NCI-H226 (cell line): ENCODE data around the gene NDUFS6.
"Not testable (repeated sequence)": the region's sequence is repeated elsewhere in the genome, so short reads cannot be mapped to it uniquely, and the experiment has no call there.

ENCODE experiments used
- DNase-seq: peaks from one replicate; pipeline ENCODE4 v3.0.0-alpha.2; 2015

NDUFS6 gene

DNA sequence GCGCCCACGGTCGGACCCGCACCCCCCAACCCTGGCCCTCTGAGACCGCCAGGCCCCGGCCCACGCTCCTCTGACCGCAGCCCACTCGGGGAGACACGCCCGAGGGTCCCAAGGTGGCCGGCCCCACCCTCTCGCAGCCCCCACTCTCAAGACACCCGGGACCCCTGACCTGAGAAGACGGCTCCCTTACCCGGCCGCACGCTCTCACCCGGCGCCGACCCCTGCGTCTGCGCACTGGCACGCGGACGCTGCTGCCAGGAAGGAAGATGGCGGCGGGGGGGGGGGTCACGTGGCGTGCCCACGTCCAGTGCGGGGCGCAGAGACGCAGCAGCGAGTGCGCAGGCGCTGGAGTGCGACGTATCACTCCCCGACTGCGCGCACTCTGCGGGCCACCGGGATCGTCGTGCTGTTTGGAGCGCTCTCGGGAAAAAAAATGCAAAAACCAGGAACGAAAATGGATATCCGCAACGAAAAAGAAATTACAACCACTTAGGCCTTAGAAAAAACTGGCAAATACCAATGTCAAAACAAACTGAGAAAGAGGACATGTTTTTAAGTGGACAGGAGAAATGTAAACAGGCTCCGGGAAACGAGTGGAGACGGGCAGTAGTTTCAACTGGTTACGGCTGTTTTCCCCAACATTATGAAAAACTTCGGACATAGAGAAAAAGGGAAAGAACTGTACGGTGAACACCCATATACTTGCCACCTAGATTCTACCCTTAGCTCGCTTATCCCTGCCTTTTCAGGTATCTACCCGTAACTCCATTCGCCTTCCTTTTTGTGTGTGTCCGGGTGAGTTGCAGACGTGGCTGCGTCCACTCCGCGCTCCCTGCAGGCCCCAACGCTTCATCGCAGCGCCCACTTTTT is 1.4 kb upstream of the NDUFS6 start, which contains the start of gene MRPL36:
Gene MRPL36, minus strand, starts transcription at position 236 of the 870 bp plus-strand sequence. CDS start 902 bp downstream, outside the sequence.
- peak; percentile 88 for DNase-seq

- peak; percentile 51 for DNase-seq
These were observed 560 bp upstream of the NDUFS6 start for GRCh38 chr5:1800472-1801221.

GRCh38 chr5:1801967-1802295 is 724 bp downstream of the NDUFS6 start:
- no peak for DNase-seq

- DNase-seq = no peak
These were observed 2.0 kb downstream of the NDUFS6 start for GRCh38 chr5:1803192-1803591.

DNA sequence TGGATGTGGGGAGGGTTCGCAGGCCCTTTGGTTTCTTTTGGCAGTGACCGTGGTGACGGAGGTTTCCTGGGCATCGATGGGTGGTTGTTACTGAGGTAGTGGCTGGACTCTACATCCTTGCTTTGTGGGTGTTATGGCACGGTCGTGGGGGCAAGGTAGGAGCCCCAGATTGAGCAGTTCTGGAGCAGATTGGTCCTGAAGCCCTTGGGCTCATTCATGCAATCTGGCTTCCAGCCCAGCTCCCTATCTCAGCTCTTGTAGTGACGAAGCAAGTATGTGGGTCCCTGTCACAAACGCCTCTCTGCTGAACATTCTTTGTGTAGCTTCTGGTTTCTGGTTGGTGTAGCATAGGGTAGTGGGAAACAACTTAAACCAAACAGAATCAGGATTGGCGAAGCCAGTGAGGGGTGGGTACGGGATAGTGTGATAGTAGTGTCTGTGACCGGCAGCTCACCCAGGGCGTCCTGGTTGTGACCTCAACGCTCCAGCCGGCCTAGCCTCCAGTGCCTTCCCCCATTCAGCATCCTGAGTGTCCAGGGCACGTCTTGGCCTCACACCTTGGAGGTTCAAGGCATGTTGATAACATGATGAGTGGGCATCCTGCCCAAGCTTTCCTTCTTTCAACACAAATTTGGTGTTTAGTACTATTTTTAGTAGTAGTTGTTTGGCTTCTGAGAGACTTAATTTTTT is 2.9 kb downstream of the NDUFS6 start:
- no peak for DNase-seq

DNA sequence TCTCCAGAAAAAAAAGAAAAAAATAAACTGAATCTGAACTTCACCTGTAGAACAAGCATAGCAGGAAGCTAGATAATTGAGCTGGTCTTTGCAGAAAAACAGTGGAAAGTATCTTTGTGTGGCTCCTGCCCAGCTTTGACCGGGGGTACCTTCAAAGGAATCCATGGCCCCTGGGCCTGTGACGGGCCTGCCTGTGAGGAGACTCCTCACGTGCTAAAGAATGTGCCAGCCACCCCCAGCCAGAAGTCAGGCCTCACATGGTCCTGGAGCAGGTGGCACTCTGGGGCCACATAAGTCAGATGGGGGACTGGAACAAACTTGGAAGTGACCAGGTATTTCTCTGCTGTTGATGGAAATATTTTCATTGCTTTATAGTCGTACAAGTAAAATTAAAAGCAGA is 4.1 kb downstream of the NDUFS6 start:
- DNase-seq = no peak

DNA sequence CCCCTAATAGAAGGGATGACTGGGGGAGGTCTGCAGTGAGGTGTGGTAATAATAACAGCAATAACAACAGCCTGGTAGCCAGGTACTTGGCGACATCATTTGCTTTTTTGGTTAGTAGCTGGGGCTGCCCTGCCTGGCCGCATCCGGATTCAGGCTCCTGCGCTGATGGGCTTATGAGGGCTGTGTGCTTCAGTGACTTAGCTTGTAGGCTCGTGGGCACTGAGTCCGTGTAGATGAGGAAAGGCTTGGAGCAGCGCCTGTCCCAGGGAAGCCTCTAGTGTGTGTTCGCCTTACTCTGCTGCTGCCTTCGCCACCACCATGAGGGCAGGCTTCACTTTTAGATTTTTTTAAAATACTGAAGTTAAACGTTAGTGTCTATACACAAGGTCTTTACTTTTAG is 4.5 kb downstream of the NDUFS6 start:
- DNase-seq = no peak

GRCh38 chr5:1806199-1806598 is 5.0 kb downstream of the NDUFS6 start:
- no peak for DNase-seq

- no peak for DNase-seq
These were observed 5.8 kb downstream of the NDUFS6 start for GRCh38 chr5:1806974-1807373.

DNA sequence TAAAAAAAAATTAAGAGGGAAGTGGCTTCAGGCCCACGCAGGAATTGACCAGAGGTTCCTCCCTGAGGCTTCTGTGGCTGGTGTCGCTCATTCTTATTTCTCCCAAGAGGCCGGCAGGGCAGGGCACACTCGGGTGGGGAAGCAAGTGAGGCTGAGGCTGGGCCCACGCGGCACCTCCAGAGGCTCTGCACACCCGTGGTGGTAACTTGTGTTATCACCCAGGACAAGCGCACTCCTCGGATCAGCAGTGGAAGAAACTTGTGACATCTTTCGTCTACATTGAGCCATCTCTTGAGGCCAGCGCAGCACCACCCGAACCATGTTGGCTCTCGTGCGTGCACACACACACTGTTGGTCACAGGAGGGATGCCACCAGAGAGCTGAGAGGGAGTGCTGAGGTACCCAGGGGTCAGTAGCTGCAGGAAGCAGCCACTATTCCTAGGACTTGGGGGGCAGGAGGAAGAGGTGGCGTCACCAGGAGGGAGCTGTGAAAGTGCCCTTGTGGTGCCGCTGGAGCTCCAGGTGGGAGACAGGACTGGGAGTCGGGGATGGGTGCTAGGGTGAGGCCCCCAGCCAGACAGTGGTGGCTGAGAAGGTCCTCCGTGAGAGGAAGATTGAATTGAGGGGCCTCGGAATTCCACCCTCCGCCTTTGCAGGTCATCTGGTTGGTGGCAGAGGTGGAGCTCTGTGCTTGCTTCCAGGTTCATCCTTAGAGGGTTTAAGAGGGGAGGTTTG is 6.4 kb downstream of the NDUFS6 start:
- no peak for DNase-seq

DNA sequence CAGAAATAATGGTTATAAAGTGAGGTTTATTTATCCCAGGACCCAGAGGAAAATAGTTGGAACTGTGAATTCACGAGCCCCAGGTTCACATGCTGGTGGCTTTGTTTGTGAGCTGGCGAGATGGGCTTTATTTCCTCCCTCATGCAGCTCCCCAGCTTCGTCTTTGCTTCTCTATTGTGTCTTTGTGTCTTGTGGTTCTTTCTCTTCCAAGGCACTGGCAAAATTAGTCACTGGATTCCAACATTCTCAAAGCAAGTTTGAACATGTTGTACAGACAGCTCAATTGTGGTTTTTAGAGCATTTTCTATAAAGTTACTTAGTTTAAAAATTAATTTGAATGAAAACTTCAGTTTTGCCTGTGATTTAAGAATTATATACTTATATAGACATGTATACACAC is 7.2 kb downstream of the NDUFS6 start:
- DNase-seq = no peak

DNA sequence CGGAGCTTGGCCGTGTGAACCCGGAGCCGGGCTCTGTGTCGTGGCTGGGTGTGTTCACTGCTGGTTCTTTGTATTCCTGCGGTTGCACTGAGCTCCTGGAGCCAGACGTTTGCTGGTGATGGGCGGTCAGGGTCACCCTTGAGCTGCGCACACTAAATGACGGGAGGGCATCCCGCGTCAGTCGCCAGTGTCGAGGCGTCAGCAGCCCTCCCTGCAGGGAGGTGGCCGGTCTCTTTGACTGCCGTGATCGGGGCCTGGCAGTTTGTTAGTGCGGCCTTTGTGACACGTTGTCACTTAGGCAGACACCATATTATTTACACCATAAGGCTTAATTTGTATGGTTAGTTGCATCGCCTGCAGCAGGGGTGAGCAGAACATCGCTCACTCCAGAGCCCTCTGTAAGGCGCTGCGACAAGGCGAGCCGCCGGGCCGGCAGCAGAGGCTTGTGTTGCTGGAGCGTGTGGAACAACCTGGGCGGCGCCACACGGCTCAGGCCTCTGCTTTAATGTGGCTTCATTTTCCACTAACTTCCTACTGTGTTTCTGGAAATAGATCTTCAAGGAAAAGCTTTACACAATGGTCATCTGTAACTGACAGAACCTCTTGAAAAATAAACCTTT is 8.3 kb downstream of the NDUFS6 start:
- no peak for DNase-seq

DNA sequence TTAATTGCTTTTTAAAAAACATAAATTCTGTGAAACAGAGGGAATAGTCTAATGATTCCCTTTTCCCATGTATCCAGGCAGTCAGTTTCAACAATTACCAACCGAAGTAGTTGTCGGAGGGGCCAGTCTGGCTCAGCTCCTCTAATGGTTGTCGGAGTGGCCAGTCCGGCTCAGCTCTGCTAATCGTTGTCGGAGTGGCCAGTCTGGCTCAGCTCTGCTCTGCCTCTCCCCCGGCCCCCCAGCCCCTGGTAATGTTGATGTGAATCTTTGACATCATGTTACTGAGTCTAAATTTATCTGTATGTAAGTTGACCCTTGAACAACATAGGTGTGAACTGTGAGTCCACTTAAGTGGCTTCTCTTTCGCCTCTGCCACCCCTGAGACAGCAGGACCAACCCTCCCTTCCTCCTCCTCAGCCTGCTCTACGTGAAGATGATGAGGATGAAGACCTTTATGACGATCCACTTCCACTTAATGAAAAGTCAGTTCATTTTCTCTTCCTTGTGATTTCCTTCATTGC is 9.4 kb downstream of the NDUFS6 start:
- no peak for DNase-seq

- DNase-seq = no peak
These were observed 13.2 kb downstream of the NDUFS6 start for GRCh38 chr5:1814183-1815020.

GRCh38 chr5:1815071-1815786 is 14.0 kb downstream of the NDUFS6 start:
- DNase-seq = no peak

DNA sequence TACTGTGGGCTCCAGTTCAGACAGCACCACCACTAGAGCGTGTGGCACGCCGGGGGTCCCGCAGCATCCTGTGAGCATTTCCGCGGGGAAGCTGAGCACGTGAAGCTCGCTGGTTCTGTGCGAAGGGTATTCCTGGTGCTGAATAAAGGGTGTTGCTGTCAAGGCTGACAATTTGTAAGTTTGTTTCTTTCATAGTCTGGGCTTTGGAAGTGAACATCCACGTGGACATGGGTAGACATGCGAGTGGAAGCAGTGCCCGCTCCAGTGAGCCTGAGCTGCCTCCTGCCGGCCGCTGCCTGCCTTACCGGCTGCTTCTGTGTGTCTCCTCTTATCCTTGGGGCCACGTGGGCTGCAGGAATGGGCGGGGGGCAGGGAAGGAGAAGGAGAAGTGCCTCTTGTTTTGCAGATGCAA is 14.7 kb downstream of the NDUFS6 start:
- DNase-seq = no peak

DNA sequence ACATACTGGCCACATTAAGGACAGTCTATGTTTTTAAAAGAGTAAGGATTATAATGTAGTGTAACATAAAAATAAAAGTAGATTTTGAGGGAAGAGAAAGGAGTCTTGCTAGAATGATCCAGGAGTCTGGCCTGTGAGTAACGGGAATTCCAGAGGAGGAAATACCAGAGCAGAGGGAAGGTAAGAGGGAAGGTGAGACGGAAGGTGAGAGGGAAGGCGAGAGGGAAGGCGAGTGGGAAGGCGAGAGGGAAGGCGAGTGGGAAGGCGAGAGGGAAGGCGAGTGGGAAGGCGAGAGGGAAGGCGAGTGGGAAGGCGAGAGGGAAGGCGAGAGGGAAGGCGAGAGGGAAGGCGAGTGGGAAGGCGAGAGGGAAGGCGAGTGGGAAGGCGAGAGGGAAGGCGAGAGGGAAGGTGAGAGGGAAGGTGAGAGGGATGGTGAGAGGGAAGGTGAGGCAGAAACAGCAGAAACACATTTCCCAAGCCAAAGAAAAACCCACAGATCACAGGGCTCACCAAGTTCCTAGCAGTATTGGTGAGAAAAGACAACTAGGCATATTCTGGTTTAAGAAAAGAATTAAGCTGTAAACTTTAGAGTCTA is 15.4 kb downstream of the NDUFS6 start:
- DNase-seq = not testable (repeated sequence)

DNA sequence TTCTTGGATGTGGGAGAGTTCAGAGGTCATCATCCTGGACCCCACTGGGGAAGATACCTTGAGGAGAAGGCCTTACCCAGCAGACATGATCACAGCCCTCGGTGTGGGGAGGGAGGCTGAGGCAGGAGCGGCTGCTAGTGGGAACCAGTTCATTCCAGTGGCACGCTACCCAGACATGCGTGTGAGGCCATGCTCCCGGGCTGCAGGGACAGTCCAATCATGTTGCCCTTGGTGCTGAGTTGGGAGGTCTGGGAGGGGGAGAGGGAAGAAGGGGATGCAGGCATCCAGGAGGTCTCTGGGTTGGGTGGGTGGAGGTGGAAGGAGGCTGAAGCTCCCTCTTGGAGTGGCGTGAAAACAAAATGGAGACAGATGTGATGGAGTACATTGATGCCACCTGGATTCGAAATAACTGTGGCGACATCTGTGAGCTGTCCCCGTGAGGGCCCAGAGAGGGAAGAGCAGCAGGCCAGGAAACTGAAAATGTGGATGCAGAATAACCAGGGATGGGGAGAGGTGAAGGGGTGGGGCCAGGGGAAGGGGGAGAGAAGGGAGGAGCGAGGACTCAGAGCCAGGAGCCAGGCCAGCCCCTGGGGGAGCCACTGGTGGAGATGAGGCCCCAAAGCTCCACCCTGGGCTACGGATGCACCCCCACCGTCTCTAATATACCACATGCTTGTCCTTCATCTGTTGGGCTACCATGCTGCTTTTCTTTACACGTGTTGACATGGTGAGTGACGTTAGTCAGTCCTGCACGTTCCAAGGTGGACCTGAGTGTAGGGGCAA is 16.2 kb downstream of the NDUFS6 start:
- DNase-seq = no peak

DNA sequence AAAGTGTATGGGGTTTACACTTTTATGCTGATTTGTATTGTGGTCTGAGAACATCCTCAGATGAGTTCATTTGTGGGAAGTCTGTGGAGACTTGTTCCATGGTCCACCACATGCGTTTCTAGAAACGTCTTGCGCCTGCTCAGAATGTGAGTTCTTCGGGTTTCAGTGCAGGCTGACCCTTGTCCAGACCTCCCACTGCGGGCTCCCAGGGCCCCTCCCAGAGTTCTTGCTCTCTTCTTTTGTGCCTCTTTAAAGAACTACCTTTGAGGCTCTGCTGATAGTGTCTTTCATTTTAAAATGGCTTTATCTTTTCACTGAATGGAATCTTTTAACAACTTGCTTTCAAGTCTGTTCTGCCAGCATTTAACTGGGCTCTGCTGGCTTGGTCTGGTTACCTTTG is 17.6 kb downstream of the NDUFS6 start:
- DNase-seq = no peak
